ENCODE results near the gene MPO. TPM values are rescaled to one million over a fixed set of nuclear protein-coding genes. Genes with fewer than 3 reads are reported as not detected.

The MPO gene
- total RNA-seq, 1 experiment from 2014 or later, result not detected

- H3K27ac ChIP-seq (ENCODE audit: low read length), result no peak overlapping the region
- H3K4me3 ChIP-seq (ENCODE audit: low read length), result no peak overlapping the region
- DNase-seq, result no peak
- no peaks in the 10 kb centered on the region for H3K9me2 ChIP-seq (replicated peaks; ENCODE audit: insufficient read depth, low read length)
- no peaks in the 10 kb centered on the region for H3K9me3 ChIP-seq (ENCODE audit: low read length)
- no peak overlapping the region for H3K9ac ChIP-seq (ENCODE audit: low read length)
- H3K36me3 ChIP-seq (ENCODE audit: insufficient read depth, low read length), result no peaks in the 10 kb centered on the region
- H3K4me1 ChIP-seq (ENCODE audit: low read length), result no peaks in the 10 kb centered on the region
- H2AFZ ChIP-seq (ENCODE audit: low read length), result no peak overlapping the region
- H3K79me2 ChIP-seq (ENCODE audit: low read length), result no peaks in the 10 kb centered on the region
- no peak overlapping the region for H3K4me2 ChIP-seq (ENCODE audit: low read depth, low read length, poor library complexity, severe bottlenecking)
- H3K27me3 ChIP-seq (ENCODE audit: low read length), result no peaks in the 10 kb centered on the region
- H4K20me1 ChIP-seq (ENCODE audit: insufficient read depth, low read depth, low read length), result no peaks in the 10 kb centered on the region
These were observed 8.1 kb downstream of the MPO start for GRCh38 chr17:58272367-58273280.

GRCh38 chr17:58271216-58271931 is 9.4 kb downstream of the MPO start:
- H3K27me3 ChIP-seq (ENCODE audit: low read length), result no peaks in the 10 kb centered on the region
- H3K9ac ChIP-seq (ENCODE audit: low read length), result no peak overlapping the region
- H3K4me3 ChIP-seq (ENCODE audit: low read length), result no peak overlapping the region
- H3K36me3 ChIP-seq (ENCODE audit: insufficient read depth, low read length), result no peaks in the 10 kb centered on the region
- no peak overlapping the region for H3K27ac ChIP-seq (ENCODE audit: low read length)
- H2AFZ ChIP-seq (ENCODE audit: low read length), result no peak overlapping the region
- no peaks in the 10 kb centered on the region for H4K20me1 ChIP-seq (ENCODE audit: insufficient read depth, low read depth, low read length)
- no peak for DNase-seq
- no peaks in the 10 kb centered on the region for H3K9me3 ChIP-seq (ENCODE audit: low read length)
- H3K4me1 ChIP-seq (ENCODE audit: low read length), result no peaks in the 10 kb centered on the region
- H3K79me2 ChIP-seq (ENCODE audit: low read length), result no peaks in the 10 kb centered on the region
- no peak overlapping the region for H3K4me2 ChIP-seq (ENCODE audit: low read depth, low read length, poor library complexity, severe bottlenecking)
- H3K9me2 ChIP-seq (replicated peaks; ENCODE audit: insufficient read depth, low read length), result no peaks in the 10 kb centered on the region

- Histone ChIP-seq H3K4me3 (ENCODE audit: low read length) (no peak overlapping the region), H3K27me3 (ENCODE audit: low read length) (no peaks in the 10 kb centered on the region), H4K20me1 (ENCODE audit: insufficient read depth, low read depth, low read length) (no peaks in the 10 kb centered on the region), H2AFZ (ENCODE audit: low read length) (no peak overlapping the region), H3K9ac (ENCODE audit: low read length) (no peak overlapping the region), H3K27ac (ENCODE audit: low read length) (no peak overlapping the region), H3K36me3 (ENCODE audit: insufficient read depth, low read length) (no peaks in the 10 kb centered on the region), H3K4me1 (ENCODE audit: low read length) (no peaks in the 10 kb centered on the region), H3K9me3 (ENCODE audit: low read length) (no peaks in the 10 kb centered on the region), H3K9me2 (replicated peaks; ENCODE audit: insufficient read depth, low read length) (no peaks in the 10 kb centered on the region), H3K4me2 (ENCODE audit: low read depth, low read length, poor library complexity, severe bottlenecking) (no peak overlapping the region), H3K79me2 (ENCODE audit: low read length) (no peaks in the 10 kb centered on the region)
- DNase-seq, result peak; percentile 52
These were observed 10.1 kb downstream of the MPO start for GRCh38 chr17:58270476-58271215.

- Histone ChIP-seq H4K20me1 (ENCODE audit: insufficient read depth, low read depth, low read length) (no peaks in the 10 kb centered on the region), H3K79me2 (ENCODE audit: low read length) (no peaks in the 10 kb centered on the region), H3K36me3 (ENCODE audit: insufficient read depth, low read length) (no peaks in the 10 kb centered on the region), H3K4me3 (ENCODE audit: low read length) (no peak overlapping the region), H3K4me1 (ENCODE audit: low read length) (no peaks in the 10 kb centered on the region), H3K9me2 (replicated peaks; ENCODE audit: insufficient read depth, low read length) (no peaks in the 10 kb centered on the region), H3K27ac (ENCODE audit: low read length) (no peak overlapping the region), H2AFZ (ENCODE audit: low read length) (no peak overlapping the region), H3K9me3 (ENCODE audit: low read length) (no peaks in the 10 kb centered on the region), H3K9ac (ENCODE audit: low read length) (no peak overlapping the region), H3K4me2 (ENCODE audit: low read depth, low read length, poor library complexity, severe bottlenecking) (no peak overlapping the region), H3K27me3 (ENCODE audit: low read length) (no peaks in the 10 kb centered on the region)
- DNase-seq, result no peak
These were observed 11.0 kb downstream of the MPO start for GRCh38 chr17:58269557-58270291.

GRCh38 chr17:58268774-58269556 is 11.8 kb downstream of the MPO start:
- no peak overlapping the region for H3K4me2 ChIP-seq (ENCODE audit: low read depth, low read length, poor library complexity, severe bottlenecking)
- no peaks in the 10 kb centered on the region for H3K4me1 ChIP-seq (ENCODE audit: low read length)
- no peak overlapping the region for H2AFZ ChIP-seq (ENCODE audit: low read length)
- H3K36me3 ChIP-seq (ENCODE audit: insufficient read depth, low read length), result no peaks in the 10 kb centered on the region
- no peak for DNase-seq
- no peak overlapping the region for H3K4me3 ChIP-seq (ENCODE audit: low read length)
- H3K79me2 ChIP-seq (ENCODE audit: low read length), result no peaks in the 10 kb centered on the region
- H3K27me3 ChIP-seq (ENCODE audit: low read length), result no peaks in the 10 kb centered on the region
- no peak overlapping the region for H3K9ac ChIP-seq (ENCODE audit: low read length)
- no peaks in the 10 kb centered on the region for H3K9me3 ChIP-seq (ENCODE audit: low read length)
- no peaks in the 10 kb centered on the region for H4K20me1 ChIP-seq (ENCODE audit: insufficient read depth, low read depth, low read length)
- H3K9me2 ChIP-seq (replicated peaks; ENCODE audit: insufficient read depth, low read length), result no peaks in the 10 kb centered on the region
- no peak overlapping the region for H3K27ac ChIP-seq (ENCODE audit: low read length)

- Histone ChIP-seq H3K4me2 (ENCODE audit: low read depth, low read length, poor library complexity, severe bottlenecking) (no peak overlapping the region), H3K4me3 (ENCODE audit: low read length) (no peak overlapping the region), H3K27ac (ENCODE audit: low read length) (no peak overlapping the region), H3K9me2 (replicated peaks; ENCODE audit: insufficient read depth, low read length) (no peaks in the 10 kb centered on the region), H3K27me3 (ENCODE audit: low read length) (no peaks in the 10 kb centered on the region), H3K79me2 (ENCODE audit: low read length) (no peaks in the 10 kb centered on the region), H4K20me1 (ENCODE audit: insufficient read depth, low read depth, low read length) (no peaks in the 10 kb centered on the region), H3K36me3 (ENCODE audit: insufficient read depth, low read length) (no peaks in the 10 kb centered on the region), H3K9ac (ENCODE audit: low read length) (no peak overlapping the region), H3K9me3 (ENCODE audit: low read length) (no peaks in the 10 kb centered on the region), H3K4me1 (ENCODE audit: low read length) (no peaks in the 10 kb centered on the region), H2AFZ (ENCODE audit: low read length) (no peak overlapping the region)
- no peak for DNase-seq
These were observed 12.4 kb downstream of the MPO start for GRCh38 chr17:58268326-58268725.
